Measurements from ENCODE around the gene NMRK2.

Gene NMRK2

GRCh38 chr19:3904233-3904632 is 28.6 kb upstream of the NMRK2 start:
- no peaks in the 10 kb centered on the region for H3K36me3 ChIP-seq (ENCODE audit: control insufficient read depth in 5 of 5, insufficient read depth in 5 of 5, low read length in 5 of 5)
- H3K9me3 ChIP-seq (ENCODE audit: control insufficient read depth in 5 of 5, low read length in 5 of 5): peaks cover 0 to 2% (median 1%) of the 10 kb centered on the region in 5 donors
- H3K4me3 ChIP-seq (ENCODE audit: low read depth in 1 of 5, low read length in 5 of 5): no peak overlapping the region
- no peak overlapping the region for H3K9ac ChIP-seq (ENCODE audit: low read length in 5 of 5)
- H3K27me3 ChIP-seq (ENCODE audit: control insufficient read depth in 5 of 5, insufficient read depth in 4 of 5, low read length in 5 of 5): peaks cover 0 to 5% (median 3%) of the 10 kb centered on the region in 5 donors
- no peaks in the 10 kb centered on the region for H3K4me1 ChIP-seq (ENCODE audit: control insufficient read depth in 5 of 5, insufficient read depth in 5 of 5, low read length in 5 of 5)
- H3K27ac ChIP-seq (ENCODE audit: low read depth, low read length): no peak overlapping the region

DNA sequence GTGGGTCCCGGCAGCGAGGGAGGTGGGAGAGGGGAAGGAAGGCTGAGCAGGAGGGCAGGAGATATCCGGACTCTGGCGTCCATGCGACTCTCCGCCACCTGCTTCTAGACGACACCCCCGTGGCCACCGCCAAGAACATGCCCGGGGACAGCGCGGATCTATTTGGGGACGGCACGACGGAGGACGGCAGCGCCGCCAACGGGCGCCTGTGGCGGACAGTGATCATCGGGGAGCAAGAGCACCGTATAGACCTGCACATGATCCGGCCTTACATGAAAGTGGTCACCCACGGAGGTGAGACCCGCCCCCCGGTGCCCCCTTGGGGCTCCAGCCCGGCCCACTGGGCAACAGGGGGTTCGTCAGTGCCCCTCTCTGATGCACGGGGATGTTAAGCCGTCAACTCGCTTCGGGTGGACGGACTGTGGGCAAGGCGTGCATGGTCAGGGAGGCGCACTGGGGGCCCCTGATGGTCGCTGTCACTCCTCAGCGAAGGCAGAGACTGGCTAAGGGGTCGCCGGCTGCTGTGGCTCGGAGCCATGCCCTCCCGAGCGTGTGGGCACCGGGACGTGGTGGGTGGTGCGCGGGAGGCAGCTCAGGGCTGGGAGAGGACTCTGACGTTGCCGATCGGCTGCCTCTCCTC is 25.1 kb upstream of the NMRK2 start:
- no peaks in the 10 kb centered on the region for H3K36me3 ChIP-seq (ENCODE audit: control insufficient read depth in 5 of 5, insufficient read depth in 5 of 5, low read length in 5 of 5)
- H3K9me3 ChIP-seq (ENCODE audit: control insufficient read depth in 5 of 5, low read length in 5 of 5): peaks cover 0 to 17% (median 13%) of the 10 kb centered on the region in 5 donors
- H3K27ac ChIP-seq (ENCODE audit: low read depth, low read length): no peak overlapping the region
- H3K9ac ChIP-seq (ENCODE audit: low read length in 5 of 5): no peak overlapping the region
- no peaks in the 10 kb centered on the region for H3K4me1 ChIP-seq (ENCODE audit: control insufficient read depth in 5 of 5, insufficient read depth in 5 of 5, low read length in 5 of 5)
- H3K4me3 ChIP-seq (ENCODE audit: low read depth in 1 of 5, low read length in 5 of 5): no peak overlapping the region
- peaks cover 0 to 3% (median under 1%) of the 10 kb centered on the region in 5 donors for H3K27me3 ChIP-seq (ENCODE audit: control insufficient read depth in 5 of 5, insufficient read depth in 4 of 5, low read length in 5 of 5)

GRCh38 chr19:3908266-3909054 is 24.4 kb upstream of the NMRK2 start:
- no peak overlapping the region for H3K4me3 ChIP-seq (ENCODE audit: low read depth in 1 of 5, low read length in 5 of 5)
- H3K27me3 ChIP-seq (ENCODE audit: control insufficient read depth in 5 of 5, insufficient read depth in 4 of 5, low read length in 5 of 5): peaks cover 0 to 3% (median 0%) of the 10 kb centered on the region in 5 donors
- no peak overlapping the region for H3K27ac ChIP-seq (ENCODE audit: low read depth, low read length)
- H3K9ac ChIP-seq (ENCODE audit: low read length in 5 of 5): no peak overlapping the region
- H3K4me1 ChIP-seq (ENCODE audit: control insufficient read depth in 5 of 5, insufficient read depth in 5 of 5, low read length in 5 of 5): no peaks in the 10 kb centered on the region
- H3K36me3 ChIP-seq (ENCODE audit: control insufficient read depth in 5 of 5, insufficient read depth in 5 of 5, low read length in 5 of 5): no peaks in the 10 kb centered on the region
- peaks cover 0 to 21% (median 13%) of the 10 kb centered on the region in 5 donors for H3K9me3 ChIP-seq (ENCODE audit: control insufficient read depth in 5 of 5, low read length in 5 of 5)

DNA sequence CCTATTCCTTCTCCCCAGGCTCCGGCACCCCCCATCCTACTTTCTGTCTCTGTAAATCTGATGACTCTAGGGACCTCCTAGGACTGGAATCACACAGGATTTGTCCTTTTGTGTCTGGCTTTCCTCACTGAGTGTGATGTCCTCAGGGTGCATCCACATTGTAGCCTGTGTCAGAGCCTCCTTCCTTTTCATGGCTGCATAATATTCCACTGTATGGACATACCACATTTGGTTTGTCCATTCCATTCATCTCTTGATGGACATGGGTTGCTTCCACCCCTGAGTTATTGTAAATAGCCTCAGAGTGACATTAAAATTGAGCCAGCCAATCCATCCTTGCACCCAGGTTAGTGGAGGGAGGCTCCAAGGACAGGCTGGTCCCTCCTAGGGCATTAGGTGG is 22.8 kb upstream of the NMRK2 start:
- no peak overlapping the region for H3K27ac ChIP-seq (ENCODE audit: low read depth, low read length)

DNA sequence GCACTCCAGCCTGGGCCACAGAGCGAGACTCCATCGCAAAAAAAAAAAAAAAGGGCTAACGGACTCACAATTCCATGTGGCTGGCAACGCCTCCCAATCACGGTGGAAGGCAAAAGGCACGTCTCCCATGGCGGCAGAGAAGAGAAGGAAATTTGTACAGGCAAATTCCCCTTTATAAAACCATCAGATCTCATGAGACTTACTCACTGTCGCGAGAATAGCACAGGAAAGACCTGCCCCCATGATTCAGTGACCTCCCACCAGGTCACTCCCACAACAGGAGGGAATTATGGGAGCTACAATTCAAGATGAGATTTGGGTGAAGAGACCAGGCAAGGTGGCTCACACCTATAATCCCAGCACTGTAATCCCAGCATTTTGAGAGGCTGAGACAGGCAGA is 18.7 kb upstream of the NMRK2 start:
- no peak overlapping the region for H3K27ac ChIP-seq (ENCODE audit: low read depth, low read length)
- no peaks in the 10 kb centered on the region for H3K36me3 ChIP-seq (ENCODE audit: control insufficient read depth in 5 of 5, insufficient read depth in 5 of 5, low read length in 5 of 5)
- H3K4me3 ChIP-seq (ENCODE audit: low read depth in 1 of 5, low read length in 5 of 5): no peak overlapping the region
- peaks cover 0 to 21% (median 15%) of the 10 kb centered on the region in 5 donors for H3K9me3 ChIP-seq (ENCODE audit: control insufficient read depth in 5 of 5, low read length in 5 of 5)
- H3K4me1 ChIP-seq (ENCODE audit: control insufficient read depth in 5 of 5, insufficient read depth in 5 of 5, low read length in 5 of 5): no peaks in the 10 kb centered on the region
- no peak overlapping the region for H3K9ac ChIP-seq (ENCODE audit: low read length in 5 of 5)
- H3K27me3 ChIP-seq (ENCODE audit: control insufficient read depth in 5 of 5, insufficient read depth in 4 of 5, low read length in 5 of 5): peaks cover 0 to 3% (median 0%) of the 10 kb centered on the region in 5 donors

More for the DNA sequence above, 22.8 kb upstream of the NMRK2 start:
- H3K9ac ChIP-seq (ENCODE audit: low read length in 5 of 5): no peak overlapping the region
- peaks cover 0 to 3% (median 0%) of the 10 kb centered on the region in 5 donors for H3K27me3 ChIP-seq (ENCODE audit: control insufficient read depth in 5 of 5, insufficient read depth in 4 of 5, low read length in 5 of 5)
- H3K4me1 ChIP-seq (ENCODE audit: control insufficient read depth in 5 of 5, insufficient read depth in 5 of 5, low read length in 5 of 5): no peaks in the 10 kb centered on the region
- H3K36me3 ChIP-seq (ENCODE audit: control insufficient read depth in 5 of 5, insufficient read depth in 5 of 5, low read length in 5 of 5): no peaks in the 10 kb centered on the region
- H3K9me3 ChIP-seq (ENCODE audit: control insufficient read depth in 5 of 5, low read length in 5 of 5): peaks cover 0 to 21% (median 13%) of the 10 kb centered on the region in 5 donors
- peak overlapping the region in 3 of 5 donors; percentile 7 to 31 (median 16) for H3K4me3 ChIP-seq (ENCODE audit: low read depth in 1 of 5, low read length in 5 of 5)

DNA sequence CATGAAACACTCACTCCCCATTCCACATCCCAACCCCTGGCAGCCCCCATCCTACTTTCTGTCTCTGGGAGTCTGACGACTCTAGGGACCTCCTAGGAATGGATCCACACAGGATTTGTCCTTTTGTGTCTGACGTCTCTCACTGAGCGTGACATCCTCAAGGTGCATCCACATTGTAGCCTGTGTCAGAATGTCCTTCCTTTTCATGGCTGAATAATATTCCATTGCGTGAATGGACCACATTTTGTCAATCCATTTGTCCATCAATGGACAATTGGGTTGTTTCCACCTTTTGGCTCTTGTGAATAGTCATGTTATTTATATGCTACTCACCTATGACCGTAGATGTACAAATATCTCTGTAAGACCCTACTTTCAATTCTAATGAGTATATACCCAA is 16.8 kb upstream of the NMRK2 start:
- Histone ChIP-seq H3K27me3 (ENCODE audit: control insufficient read depth in 5 of 5, insufficient read depth in 4 of 5, low read length in 5 of 5) (peaks cover 0 to 9% (median 0%) of the 10 kb centered on the region in 5 donors), H3K4me3 (ENCODE audit: low read depth in 1 of 5, low read length in 5 of 5) (no peak overlapping the region), H3K9ac (ENCODE audit: low read length in 5 of 5) (no peak overlapping the region), H3K27ac (ENCODE audit: low read depth, low read length) (no peak overlapping the region), H3K9me3 (ENCODE audit: control insufficient read depth in 5 of 5, low read length in 5 of 5) (peaks cover 3 to 12% (median 10%) of the 10 kb centered on the region in 5 donors), H3K36me3 (ENCODE audit: control insufficient read depth in 5 of 5, insufficient read depth in 5 of 5, low read length in 5 of 5) (no peaks in the 10 kb centered on the region), H3K4me1 (ENCODE audit: control insufficient read depth in 5 of 5, insufficient read depth in 5 of 5, low read length in 5 of 5) (no peaks in the 10 kb centered on the region)

- Histone ChIP-seq H3K4me3 (ENCODE audit: low read depth in 1 of 5, low read length in 5 of 5) (peak overlapping the region in 2 of 5 donors; percentile 5 to 33), H3K27ac (ENCODE audit: low read depth, low read length) (no peak overlapping the region), H3K4me1 (ENCODE audit: control insufficient read depth in 5 of 5, insufficient read depth in 5 of 5, low read length in 5 of 5) (no peaks in the 10 kb centered on the region), H3K9ac (ENCODE audit: low read length in 5 of 5) (no peak overlapping the region), H3K27me3 (ENCODE audit: control insufficient read depth in 5 of 5, insufficient read depth in 4 of 5, low read length in 5 of 5) (peaks cover 0 to 9% (median 0%) of the 10 kb centered on the region in 5 donors), H3K9me3 (ENCODE audit: control insufficient read depth in 5 of 5, low read length in 5 of 5) (peaks cover 5 to 36% (median 23%) of the 10 kb centered on the region in 5 donors), H3K36me3 (ENCODE audit: control insufficient read depth in 5 of 5, insufficient read depth in 5 of 5, low read length in 5 of 5) (no peaks in the 10 kb centered on the region)
Observed at GRCh38 chr19:3919793-3920192, 13.1 kb upstream of the NMRK2 start.

DNA sequence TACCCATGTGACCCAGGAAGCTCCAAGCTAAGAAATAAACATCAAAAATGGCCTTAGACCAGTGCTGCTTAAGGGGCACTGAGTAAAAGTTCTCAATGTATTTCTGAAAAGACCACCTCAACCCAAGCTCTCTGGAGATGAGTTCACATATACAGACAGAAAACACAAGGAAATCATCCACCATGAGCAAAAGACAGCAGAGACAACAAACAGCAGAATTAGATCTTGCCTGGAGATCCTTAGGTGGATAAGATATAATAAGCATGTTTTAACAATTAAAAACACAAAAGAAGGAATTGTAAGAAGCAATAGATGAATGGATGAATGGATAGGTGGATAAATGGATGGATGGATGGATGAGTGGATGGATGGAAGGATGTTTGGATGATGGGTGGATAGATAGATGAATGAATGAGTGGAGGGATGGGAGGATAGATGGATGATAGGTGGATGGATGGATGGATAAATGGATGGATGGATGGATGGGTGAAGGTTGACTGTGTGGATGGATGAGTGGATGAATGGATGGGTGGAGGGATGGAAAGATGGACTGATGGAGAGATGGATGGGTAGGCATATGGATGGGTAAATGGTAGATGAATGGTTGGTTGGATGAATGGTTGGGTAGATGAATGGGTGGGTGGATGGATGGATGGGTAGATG is 9.6 kb upstream of the NMRK2 start:
- Histone ChIP-seq H3K4me1 (ENCODE audit: control insufficient read depth in 5 of 5, insufficient read depth in 5 of 5, low read length in 5 of 5) (no peaks in the 10 kb centered on the region), H3K4me3 (ENCODE audit: low read depth in 1 of 5, low read length in 5 of 5) (no peak overlapping the region), H3K9me3 (ENCODE audit: control insufficient read depth in 5 of 5, low read length in 5 of 5) (peaks cover 5 to 32% (median 19%) of the 10 kb centered on the region in 5 donors), H3K36me3 (ENCODE audit: control insufficient read depth in 5 of 5, insufficient read depth in 5 of 5, low read length in 5 of 5) (no peaks in the 10 kb centered on the region), H3K27ac (ENCODE audit: low read depth, low read length) (no peak overlapping the region), H3K27me3 (ENCODE audit: control insufficient read depth in 5 of 5, insufficient read depth in 4 of 5, low read length in 5 of 5) (peaks cover 0 to 9% (median 0%) of the 10 kb centered on the region in 5 donors), H3K9ac (ENCODE audit: low read length in 5 of 5) (no peak overlapping the region)

- H3K4me1 ChIP-seq (ENCODE audit: control insufficient read depth in 5 of 5, insufficient read depth in 5 of 5, low read length in 5 of 5): no peaks in the 10 kb centered on the region
- H3K9me3 ChIP-seq (ENCODE audit: control insufficient read depth in 5 of 5, low read length in 5 of 5): peaks cover 5 to 32% (median 19%) of the 10 kb centered on the region in 5 donors
- H3K9ac ChIP-seq (ENCODE audit: low read length in 5 of 5): no peak overlapping the region
- no peaks in the 10 kb centered on the region for H3K36me3 ChIP-seq (ENCODE audit: control insufficient read depth in 5 of 5, insufficient read depth in 5 of 5, low read length in 5 of 5)
- no peak overlapping the region for H3K27ac ChIP-seq (ENCODE audit: low read depth, low read length)
- H3K4me3 ChIP-seq (ENCODE audit: low read depth in 1 of 5, low read length in 5 of 5): no peak overlapping the region
- H3K27me3 ChIP-seq (ENCODE audit: control insufficient read depth in 5 of 5, insufficient read depth in 4 of 5, low read length in 5 of 5): peaks cover 0 to 7% (median 0%) of the 10 kb centered on the region in 5 donors
Observed at GRCh38 chr19:3923912-3924311, 9.0 kb upstream of the NMRK2 start.

- no peaks in the 10 kb centered on the region for H3K36me3 ChIP-seq (ENCODE audit: control insufficient read depth in 5 of 5, insufficient read depth in 5 of 5, low read length in 5 of 5)
- H3K9ac ChIP-seq (ENCODE audit: low read length in 5 of 5): no peak overlapping the region
- H3K4me1 ChIP-seq (ENCODE audit: control insufficient read depth in 5 of 5, insufficient read depth in 5 of 5, low read length in 5 of 5): peaks cover 0 to 3% (median 0%) of the 10 kb centered on the region in 5 donors
- H3K4me3 ChIP-seq (ENCODE audit: low read depth in 1 of 5, low read length in 5 of 5): no peak overlapping the region
- no peak overlapping the region for H3K27ac ChIP-seq (ENCODE audit: low read depth, low read length)
- no peaks in the 10 kb centered on the region for H3K9me3 ChIP-seq (ENCODE audit: control insufficient read depth in 5 of 5, low read length in 5 of 5)
- peaks cover 0 to 10% (median 8%) of the 10 kb centered on the region in 5 donors for H3K27me3 ChIP-seq (ENCODE audit: control insufficient read depth in 5 of 5, insufficient read depth in 4 of 5, low read length in 5 of 5)
Observed at GRCh38 chr19:3931041-3931440, 1.8 kb upstream of the NMRK2 start.
